GOT3 (cell line): ENCODE measurements around the gene SLC66A1.
"Not testable (repeated sequence)": the region's sequence is repeated elsewhere in the genome, so short reads cannot be mapped to it uniquely, and the experiment has no call there.

Experiments used
- DNase-seq: peaks from one replicate; lab custom pipeline; 2025; ENCODE audit warnings: mixed read lengths; lab: John Stamatoyannopoulos, UW

The SLC66A1 gene

GRCh38 chr1:19311931-19312781 lies at the start of gene SLC66A1, which contains the start of gene AKR7A2:
Gene SLC66A1 (plus strand): TSS chr1:19312326. CDS start chr1:19317678, 5,352 bp downstream.
Gene AKR7A2 (minus strand): TSS chr1:19312144. CDS start chr1:19312124, 20 bp downstream.
- peak; percentile 93 for DNase-seq

GRCh38 chr1:19262744-19263143 lies 49.4 kb upstream of the SLC66A1 start:
- no peak for DNase-seq

GRCh38 chr1:19268445-19268844 lies 43.7 kb upstream of the SLC66A1 start:
- no peak for DNase-seq

- DNase-seq, result not testable (repeated sequence)
Observed at GRCh38 chr1:19269427-19270342, 42.4 kb upstream of the SLC66A1 start.

- not testable (repeated sequence) for DNase-seq
Observed at GRCh38 chr1:19270343-19270730, 41.8 kb upstream of the SLC66A1 start.

GRCh38 chr1:19272064-19272463 lies 40.1 kb upstream of the SLC66A1 start:
- DNase-seq, result no peak

GRCh38 chr1:19273106-19273843 lies 38.9 kb upstream of the SLC66A1 start:
- no peak for DNase-seq

- DNase-seq, result not testable (repeated sequence)
Observed at GRCh38 chr1:19273844-19274531, 38.1 kb upstream of the SLC66A1 start.

- no peak for DNase-seq
Observed at GRCh38 chr1:19274636-19275035, 37.5 kb upstream of the SLC66A1 start.

GRCh38 chr1:19283891-19284290 lies 28.2 kb upstream of the SLC66A1 start:
- DNase-seq, result no peak

- no peak for DNase-seq
Observed at GRCh38 chr1:19284881-19285280, 27.2 kb upstream of the SLC66A1 start.

GRCh38 chr1:19285366-19285765 lies 26.8 kb upstream of the SLC66A1 start:
- DNase-seq, result not testable (repeated sequence)

- not testable (repeated sequence) for DNase-seq
Observed at GRCh38 chr1:19285807-19286206, 26.3 kb upstream of the SLC66A1 start.

- no peak for DNase-seq
Observed at GRCh38 chr1:19287436-19288185, 24.5 kb upstream of the SLC66A1 start.

GRCh38 chr1:19288324-19289241 lies 23.5 kb upstream of the SLC66A1 start, which contains the start of gene AKR7A3:
Gene AKR7A3 (minus strand): TSS chr1:19288770. CDS start chr1:19288709, 61 bp downstream.
- not testable (repeated sequence) for DNase-seq

- DNase-seq, result no peak
Observed at GRCh38 chr1:19289244-19289643, 22.9 kb upstream of the SLC66A1 start.

GRCh38 chr1:19294638-19295037 lies 17.5 kb upstream of the SLC66A1 start:
- DNase-seq, result no peak

GRCh38 chr1:19300211-19300610 lies 11.9 kb upstream of the SLC66A1 start:
- no peak for DNase-seq

- not testable (repeated sequence) for DNase-seq
Observed at GRCh38 chr1:19304081-19304480, 8.0 kb upstream of the SLC66A1 start.
